Upper lobe of left lung (tissue), 4 donors: Measurements from ENCODE around the gene SUMF1.

Experiments used
- EP300 ChIP-seq, 4 donors: sonication (generic); formaldehyde crosslinking; IDR thresholded peaks; one replicate each; pipeline ENCODE4 v1.5.1; 2017; ENCODE audit warnings: antibody characterized with exemption in 4 of 4, control low read depth in 2 of 4
- POLR2A ChIP-seq, 4 donors: fragments of 450-650 bp; IDR thresholded peaks; one replicate each; pipeline ENCODE4 v1.5.1; 2016 to 2017; ENCODE audit warnings: antibody characterized with exemption in 4 of 4, mild to moderate bottlenecking in 2 of 4
- POLR2AphosphoS5 ChIP-seq, 2 donors: sonication (generic); formaldehyde crosslinking; IDR thresholded peaks; one replicate each; pipeline ENCODE4 v1.5.1; 2017; ENCODE audit warnings: antibody characterized with exemption in 2 of 2
- TF ChIP-seq, protein P1 (sequence below), 6 experiments: fragments of 450-650 bp in 4 of 6; fragments of 200-600 bp in 2 of 6; sonication (generic) in 2 of 6; IDR thresholded peaks; one replicate each; pipeline ENCODE4 v1.5.1; 2016 to 2019; ENCODE audit warnings: antibody characterized with exemption in 6 of 6

DNA sequence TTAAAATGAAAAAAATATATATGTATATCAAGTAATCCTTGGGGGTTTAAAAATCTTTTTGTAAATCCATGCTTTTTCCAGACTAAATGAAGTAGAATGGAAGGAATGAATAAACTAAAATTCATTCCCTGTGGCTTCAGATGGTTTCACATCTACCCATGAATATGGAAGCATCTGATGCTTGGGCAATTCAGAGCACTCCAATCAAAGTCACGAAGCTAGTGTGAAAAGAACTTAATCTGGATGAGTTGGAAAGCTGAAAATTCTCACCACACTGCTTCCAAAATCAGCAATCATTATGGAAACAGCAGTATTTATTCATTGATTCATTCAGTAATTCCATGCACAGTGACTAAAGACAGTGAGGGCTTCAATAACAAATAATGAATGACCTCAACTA is 55.2 kb downstream of the SUMF1 start:
- TF ChIP-seq EP300 (IDR thresholded peaks at IDR 0.05): no peak
- no peak for TF ChIP-seq POLR2A (IDR thresholded peaks at IDR 0.05)
- TF ChIP-seq, protein P1, sequence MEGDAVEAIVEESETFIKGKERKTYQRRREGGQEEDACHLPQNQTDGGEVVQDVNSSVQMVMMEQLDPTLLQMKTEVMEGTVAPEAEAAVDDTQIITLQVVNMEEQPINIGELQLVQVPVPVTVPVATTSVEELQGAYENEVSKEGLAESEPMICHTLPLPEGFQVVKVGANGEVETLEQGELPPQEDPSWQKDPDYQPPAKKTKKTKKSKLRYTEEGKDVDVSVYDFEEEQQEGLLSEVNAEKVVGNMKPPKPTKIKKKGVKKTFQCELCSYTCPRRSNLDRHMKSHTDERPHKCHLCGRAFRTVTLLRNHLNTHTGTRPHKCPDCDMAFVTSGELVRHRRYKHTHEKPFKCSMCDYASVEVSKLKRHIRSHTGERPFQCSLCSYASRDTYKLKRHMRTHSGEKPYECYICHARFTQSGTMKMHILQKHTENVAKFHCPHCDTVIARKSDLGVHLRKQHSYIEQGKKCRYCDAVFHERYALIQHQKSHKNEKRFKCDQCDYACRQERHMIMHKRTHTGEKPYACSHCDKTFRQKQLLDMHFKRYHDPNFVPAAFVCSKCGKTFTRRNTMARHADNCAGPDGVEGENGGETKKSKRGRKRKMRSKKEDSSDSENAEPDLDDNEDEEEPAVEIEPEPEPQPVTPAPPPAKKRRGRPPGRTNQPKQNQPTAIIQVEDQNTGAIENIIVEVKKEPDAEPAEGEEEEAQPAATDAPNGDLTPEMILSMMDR (IDR thresholded peaks at IDR 0.05): no peak
- no peak for TF ChIP-seq POLR2AphosphoS5 (IDR thresholded peaks at IDR 0.05)
